Activated T-helper 1 cell treated with Interleukin-2 at 50 U/mL for 16 hours (primary cell): ENCODE results near the gene DMAC2L.
A peak's percentile ranks its signal among the peaks of the same experiment; 100 is the strongest.
"Not testable (repeated sequence)": the region's sequence is repeated elsewhere in the genome, so short reads cannot be mapped to it uniquely, and the experiment has no call there.

ENCODE experiments used
- DNase-seq: peaks from one replicate; pipeline ENCODE4 v3.0.0-alpha.2; 2020; ENCODE audit warnings: low read depth

Gene DMAC2L

GRCh38 chr14:50311972-50312733, at the start of gene DMAC2L, which contains the start of gene L2HGDH:
DMAC2L (plus strand) TSS chr14:50312324; CDS start chr14:50321488, 9,164 bp downstream.
L2HGDH (minus strand) TSS chr14:50312229; CDS start chr14:50312150, 79 bp downstream.
- peak; percentile 80 for DNase-seq

GRCh38 chr14:50262865-50263264, 49.3 kb upstream of the DMAC2L start:
- DNase-seq: no peak

GRCh38 chr14:50263321-50263720, 48.8 kb upstream of the DMAC2L start:
- no peak for DNase-seq

- DNase-seq: no peak
Observed at GRCh38 chr14:50265029-50265428, 47.1 kb upstream of the DMAC2L start.

GRCh38 chr14:50270932-50271331, 41.2 kb upstream of the DMAC2L start:
- DNase-seq: no peak

- DNase-seq: no peak
Observed at GRCh38 chr14:50272498-50272897, 39.6 kb upstream of the DMAC2L start.

GRCh38 chr14:50285861-50286260, 26.3 kb upstream of the DMAC2L start:
- DNase-seq: no peak

GRCh38 chr14:50288146-50288545, 24.0 kb upstream of the DMAC2L start:
- no peak for DNase-seq

GRCh38 chr14:50290306-50290705, 21.8 kb upstream of the DMAC2L start:
- DNase-seq: no peak

- no peak for DNase-seq
Observed at GRCh38 chr14:50299585-50299984, 12.5 kb upstream of the DMAC2L start.

GRCh38 chr14:50301914-50302313, 10.2 kb upstream of the DMAC2L start:
- DNase-seq: no peak

GRCh38 chr14:50303744-50304471, 8.2 kb upstream of the DMAC2L start:
- no peak for DNase-seq

- DNase-seq: no peak
Observed at GRCh38 chr14:50308363-50308915, 3.7 kb upstream of the DMAC2L start.

- DNase-seq: no peak
Observed at GRCh38 chr14:50310445-50310844, 1.7 kb upstream of the DMAC2L start.

GRCh38 chr14:50311337-50311971, 670 bp upstream of the DMAC2L start:
- DNase-seq: no peak

- DNase-seq: no peak
Observed at GRCh38 chr14:50312734-50313054, 570 bp downstream of the DMAC2L start.

- DNase-seq: not testable (repeated sequence)
Observed at GRCh38 chr14:50314098-50314497, 2.0 kb downstream of the DMAC2L start.

GRCh38 chr14:50318031-50318626, 6.0 kb downstream of the DMAC2L start:
- no peak for DNase-seq

- no peak for DNase-seq
Observed at GRCh38 chr14:50319293-50319692, 7.2 kb downstream of the DMAC2L start.

- DNase-seq: no peak
Observed at GRCh38 chr14:50319721-50320120, 7.6 kb downstream of the DMAC2L start.

- no peak for DNase-seq
Observed at GRCh38 chr14:50320283-50320682, 8.2 kb downstream of the DMAC2L start.

- DNase-seq: peak; percentile 50
Observed at GRCh38 chr14:50321009-50321660, 9.0 kb downstream of the DMAC2L start.
